Activated naive CD4-positive, alpha-beta T cell treated with Interleukin-2 at 50 U/mL for 16 hours (primary cell): ENCODE data around the gene RAB11A.

Experiments
- DNase-seq: peaks from one replicate; pipeline ENCODE4 v3.0.0-alpha.2; 2020

Gene RAB11A

DNA sequence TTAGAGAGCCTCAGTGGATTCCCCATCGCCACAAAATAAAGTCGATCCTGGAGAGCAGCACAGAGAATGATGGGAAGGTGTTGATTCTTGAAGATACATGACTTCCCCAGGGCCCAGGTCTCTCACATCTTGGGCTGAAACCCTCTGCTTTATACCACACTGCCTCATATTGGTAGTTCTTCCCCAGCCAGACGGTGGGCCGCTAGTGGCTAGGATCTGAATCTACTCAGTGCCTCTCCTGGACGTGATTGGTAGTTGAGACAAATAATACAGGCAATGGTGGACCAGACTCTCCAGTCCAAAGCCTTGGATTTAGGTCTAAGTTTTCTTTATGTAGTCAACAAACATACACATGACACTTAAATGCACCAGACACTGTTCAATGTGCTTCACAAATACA lies 49.7 kb downstream of the RAB11A start:
- no peak for DNase-seq

DNA sequence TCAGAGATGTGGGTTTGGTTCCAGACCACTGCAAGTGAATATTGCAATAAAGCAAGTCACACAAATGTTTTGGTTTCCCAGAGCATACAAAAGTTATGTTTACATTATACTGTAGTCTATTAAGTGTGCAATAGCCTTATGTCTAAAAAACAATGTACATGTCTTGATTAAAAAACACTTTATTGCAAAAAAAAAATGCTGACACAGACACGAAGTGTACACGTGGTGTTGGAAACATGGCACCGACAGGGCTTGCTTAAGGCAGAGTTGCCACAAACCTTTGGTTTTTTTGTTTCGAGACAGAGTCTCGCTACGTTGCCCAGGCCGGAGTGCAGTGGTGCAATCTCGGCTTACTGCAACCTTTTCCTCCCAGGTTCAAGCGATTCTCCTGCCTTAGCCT lies 50.1 kb downstream of the RAB11A start:
- DNase-seq: no peak

GRCh38 chr15:65920121-65920520 lies 50.8 kb downstream of the RAB11A start:
- DNase-seq: no peak

GRCh38 chr15:65920825-65921309 lies 51.6 kb downstream of the RAB11A start:
- DNase-seq: no peak

GRCh38 chr15:65921780-65922179 lies 52.5 kb downstream of the RAB11A start:
- DNase-seq: no peak

DNA sequence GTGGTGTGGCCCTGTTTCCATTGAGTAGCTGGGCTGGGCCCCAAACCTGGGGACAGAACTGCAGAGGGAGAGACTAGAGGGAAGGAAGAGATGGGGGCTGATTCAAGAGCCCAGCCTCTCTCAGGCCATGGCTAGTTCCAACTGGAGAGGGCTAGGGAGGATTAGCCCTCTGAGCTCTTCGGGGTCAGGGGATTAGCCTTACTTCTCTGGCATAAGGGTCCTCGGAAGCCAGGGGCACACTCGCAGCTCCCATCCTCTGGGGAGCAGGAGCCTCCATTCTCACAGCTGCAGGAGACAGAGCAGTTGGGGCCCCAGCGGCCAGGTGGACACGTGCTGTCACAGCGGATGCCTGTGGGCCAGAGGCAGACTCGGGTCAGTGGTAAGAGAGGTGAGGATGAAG lies 53.3 kb downstream of the RAB11A start:
- DNase-seq: no peak

DNA sequence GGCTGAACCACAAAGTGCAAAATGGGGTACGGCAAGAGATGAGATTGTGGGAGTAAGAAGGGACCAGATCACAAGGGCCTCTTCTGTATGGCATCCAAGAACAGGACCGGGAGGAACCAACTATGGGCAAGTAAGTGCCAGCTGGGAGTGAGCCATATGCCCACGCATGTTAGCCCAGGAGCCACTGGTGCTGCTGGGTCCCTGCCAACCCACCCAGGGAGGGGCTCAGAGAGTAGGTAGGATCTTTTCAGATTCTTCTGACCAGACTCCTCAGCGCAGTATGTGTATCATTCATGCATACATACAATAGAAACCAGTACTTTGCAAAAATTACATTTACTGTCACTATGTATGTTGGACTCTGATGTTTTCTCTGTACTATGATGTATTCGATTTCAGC lies 54.0 kb downstream of the RAB11A start:
- DNase-seq: no peak

GRCh38 chr15:65924004-65924403 lies 54.7 kb downstream of the RAB11A start:
- no peak for DNase-seq

DNA sequence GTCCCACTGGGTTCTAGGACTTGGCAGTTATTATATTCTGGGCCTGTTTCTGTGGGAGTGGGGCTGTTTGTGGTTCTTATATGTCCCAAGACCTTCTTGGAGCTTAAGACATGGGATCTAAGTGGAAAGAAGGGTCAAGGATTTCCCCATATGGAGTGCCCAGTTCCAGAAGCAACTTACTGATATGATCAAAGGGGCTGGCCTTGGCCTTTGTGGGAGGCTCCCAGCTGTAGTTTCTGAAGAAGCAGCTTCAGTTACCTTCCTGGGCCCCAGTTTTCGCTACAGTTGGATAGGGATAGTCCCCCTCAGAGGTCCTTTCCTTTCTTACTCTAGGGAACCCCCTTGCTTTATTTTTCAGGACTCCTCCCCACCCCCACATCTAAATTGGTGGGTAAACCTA lies 56.0 kb downstream of the RAB11A start:
- no peak for DNase-seq

DNA sequence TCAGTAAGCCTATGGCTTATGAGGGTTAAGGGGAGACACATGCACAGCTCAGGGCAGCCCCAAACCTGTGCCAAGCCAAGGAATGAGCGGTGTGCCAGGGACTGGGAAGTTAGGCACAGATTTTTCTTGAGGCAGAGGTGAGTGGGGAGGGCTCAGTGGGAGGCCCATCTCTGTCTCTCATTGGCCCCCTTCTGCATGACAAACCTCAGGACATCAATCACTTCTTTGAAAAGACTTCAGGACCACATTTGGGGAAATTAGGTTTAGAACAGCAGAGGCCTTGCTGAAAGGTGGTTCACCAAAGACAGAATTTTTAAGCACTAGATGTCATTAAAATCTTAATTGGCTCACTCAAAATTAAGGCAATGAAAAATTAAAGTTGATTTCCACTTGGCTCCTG lies 57.2 kb downstream of the RAB11A start:
- DNase-seq: no peak

DNA sequence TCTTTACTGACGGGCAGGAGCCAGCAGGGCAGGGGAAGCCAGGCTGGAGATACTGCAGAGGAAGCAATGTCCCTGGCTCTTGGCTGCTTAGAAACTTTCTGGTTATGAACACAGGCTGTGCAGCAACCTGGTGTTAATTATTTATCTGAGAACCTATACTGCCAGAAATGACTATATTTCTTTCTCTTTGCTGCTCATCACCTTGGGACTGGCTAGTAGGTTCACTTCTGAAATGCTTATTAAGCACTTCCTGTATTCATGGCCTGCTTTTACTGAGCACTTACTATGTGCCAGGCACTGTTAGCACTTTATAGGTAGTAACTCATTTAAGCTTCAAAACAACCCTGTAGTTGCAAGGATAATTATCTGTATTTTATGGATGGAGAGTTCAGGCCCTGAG lies 57.6 kb downstream of the RAB11A start:
- no peak for DNase-seq

GRCh38 chr15:65927545-65927944 lies 58.3 kb downstream of the RAB11A start:
- no peak for DNase-seq

- no peak for DNase-seq
Observed at GRCh38 chr15:65929573-65929972, 60.3 kb downstream of the RAB11A start.

DNA sequence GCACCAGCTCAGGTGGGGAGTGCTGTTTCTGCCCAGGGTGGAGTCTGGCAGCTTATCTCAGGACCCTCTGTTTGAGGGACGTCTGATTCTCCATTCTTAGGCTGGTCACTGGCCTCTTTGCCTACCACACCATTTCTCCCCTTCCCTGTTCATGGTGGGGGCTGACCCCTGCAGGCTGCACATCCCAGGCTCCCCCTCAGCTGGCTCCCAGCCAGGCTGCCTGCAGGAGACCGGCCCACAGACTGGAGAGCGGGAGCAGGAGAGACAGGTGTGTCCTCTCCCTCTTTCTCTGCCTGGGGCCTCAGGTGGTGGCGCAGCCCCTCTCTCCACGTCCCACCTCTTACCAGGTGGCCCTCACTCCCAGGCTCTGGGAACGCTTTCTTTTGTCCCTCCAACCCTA lies 60.8 kb downstream of the RAB11A start:
- no peak for DNase-seq

- DNase-seq: no peak
Observed at GRCh38 chr15:65931221-65931620, 61.9 kb downstream of the RAB11A start.

DNA sequence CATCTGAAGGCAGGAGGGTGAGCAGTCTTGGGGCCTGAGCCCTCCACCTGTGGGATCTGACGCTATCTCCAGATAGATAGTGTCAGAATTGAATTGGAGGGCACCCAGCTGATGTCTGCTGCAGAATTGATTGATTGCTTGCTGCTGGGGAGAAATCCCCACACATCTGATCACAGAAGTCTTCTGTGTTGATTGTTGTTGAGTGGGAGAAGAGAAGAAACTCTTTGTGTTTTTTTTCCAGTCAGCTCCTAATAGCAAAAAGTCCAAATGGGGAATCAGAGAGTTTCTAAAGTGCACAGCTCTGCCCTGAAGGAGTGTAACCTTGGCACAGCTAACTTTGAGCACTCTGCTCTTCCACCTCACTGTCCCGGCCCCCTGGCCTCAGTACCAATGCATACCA lies 66.1 kb downstream of the RAB11A start:
- DNase-seq: no peak

DNA sequence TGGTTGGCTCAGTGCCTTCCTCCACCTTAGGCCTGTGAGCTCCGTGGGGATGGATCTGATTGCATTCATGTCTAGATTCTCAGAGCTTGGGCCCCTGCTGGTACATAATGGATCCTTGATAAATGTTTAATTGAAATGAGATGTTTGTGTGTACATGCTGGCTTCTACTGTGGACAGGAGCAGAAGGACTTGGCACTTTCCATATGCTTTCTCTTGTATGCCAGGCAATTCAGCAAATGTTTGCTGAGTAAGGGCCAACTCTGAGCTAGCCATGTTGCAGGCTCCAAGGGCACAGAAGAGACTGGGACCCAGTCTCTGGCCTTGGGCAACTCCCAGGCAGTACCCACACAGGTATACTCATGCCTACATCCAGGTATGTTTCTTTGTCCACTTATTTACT lies 67.0 kb downstream of the RAB11A start:
- DNase-seq: no peak

- DNase-seq: no peak
Observed at GRCh38 chr15:65937054-65937453, 67.8 kb downstream of the RAB11A start.

- no peak for DNase-seq
Observed at GRCh38 chr15:65937476-65937875, 68.2 kb downstream of the RAB11A start.

- DNase-seq: no peak
Observed at GRCh38 chr15:65938604-65939003, 69.3 kb downstream of the RAB11A start.

DNA sequence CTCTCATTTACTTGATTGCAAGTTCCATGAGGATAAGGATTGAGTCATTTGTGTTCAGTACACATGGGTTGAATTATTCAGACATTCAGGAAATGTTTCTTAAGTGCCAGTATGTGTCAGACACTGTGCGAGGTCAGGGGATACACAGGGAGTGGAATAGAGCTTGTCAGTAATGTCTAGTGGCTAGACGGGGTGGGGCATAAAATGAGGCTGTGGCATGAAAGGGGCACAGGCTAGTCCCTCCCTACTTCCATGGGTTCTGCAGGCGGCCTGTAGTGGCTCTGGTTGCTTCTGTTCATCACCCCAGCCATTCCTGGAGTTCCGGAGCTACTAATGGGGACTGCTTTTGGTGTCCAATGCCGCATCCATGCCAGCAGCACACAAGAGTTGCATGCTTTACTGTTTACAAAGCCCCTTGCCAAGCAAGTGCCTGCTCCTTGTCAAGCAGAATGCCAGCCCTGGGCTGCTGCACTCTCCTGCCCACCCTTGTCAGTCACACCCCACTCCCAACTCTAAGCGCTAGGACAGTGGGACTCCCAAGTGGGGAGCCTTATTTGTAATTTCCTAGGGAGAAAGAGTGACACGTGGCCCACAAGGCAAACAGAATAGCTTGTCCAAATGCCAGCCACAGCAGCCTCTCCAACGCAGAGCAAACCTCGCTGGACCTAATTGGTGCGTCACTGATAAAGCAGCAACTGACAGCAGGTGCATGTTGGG lies 70.8 kb downstream of the RAB11A start:
- DNase-seq: no peak

DNA sequence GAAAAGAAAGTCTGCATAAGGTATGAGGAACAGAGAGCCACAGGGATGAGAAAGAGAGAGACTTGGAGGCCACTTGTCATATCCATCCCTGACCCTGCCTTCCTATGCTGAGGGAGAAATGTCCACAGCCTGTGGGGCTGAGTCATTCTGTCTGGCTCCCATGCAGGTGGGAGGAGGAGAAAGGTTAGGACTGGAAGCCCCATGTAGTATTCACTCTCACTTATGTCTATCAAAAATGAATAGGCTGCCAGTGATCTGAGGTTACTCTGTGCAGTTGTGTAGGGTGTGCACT lies 71.3 kb downstream of the RAB11A start:
- DNase-seq: no peak
